MM.1S (cell line): ENCODE results near the gene MRPL23.

Experiments used
- DNase-seq: peaks from one replicate; pipeline ENCODE4 v3.0.0-alpha.2; 2015
- H2AFZ ChIP-seq: fragments of 300-600 bp; sonication (generic); 2 replicates; pipeline ENCODE4 v1.6.0; 2016; ENCODE audit warnings: antibody characterized with exemption, low read length
- H3F3A ChIP-seq: fragments of 300-600 bp; sonication (generic); 2 replicates; pipeline ENCODE4 v1.6.1; 2016; ENCODE audit warnings: mild to moderate bottlenecking, antibody characterized with exemption, low read length, moderate library complexity, mixed read lengths; ENCODE audit not compliant: insufficient read depth
- H3K27ac ChIP-seq: fragments of 300-600 bp; sonication (generic); 2 replicates; pipeline ENCODE4 v1.5.1; 2016; ENCODE audit warnings: mild to moderate bottlenecking, low read length
- H3K27me3 ChIP-seq: fragments of 300-600 bp; sonication (generic); replicated peaks from 2 replicates; pipeline ENCODE4 v1.6.0; 2016; ENCODE audit warnings: low read length; ENCODE audit not compliant: insufficient read depth
- H3K36me3 ChIP-seq: fragments of 300-600 bp; sonication (generic); replicated peaks from 2 replicates; pipeline ENCODE4 v1.6.1; 2016; ENCODE audit warnings: mild to moderate bottlenecking, low read length, mixed read lengths; ENCODE audit not compliant: insufficient read depth
- H3K4me1 ChIP-seq: fragments of 300-600 bp; sonication (generic); 2 replicates; pipeline ENCODE4 v1.6.1; 2016; ENCODE audit warnings: low read length, mixed read lengths
- H3K4me2 ChIP-seq: fragments of 300-600 bp; sonication (generic); 2 replicates; pipeline ENCODE4 v1.6.0; 2016; ENCODE audit warnings: low read depth, low read length
- H3K4me3 ChIP-seq: fragments of 300-600 bp; sonication (generic); 2 replicates; pipeline ENCODE4 v1.5.1; 2016; ENCODE audit warnings: low read length, mixed read lengths
- H3K79me2 ChIP-seq: fragments of 300-600 bp; sonication (generic); 2 replicates; pipeline ENCODE4 v1.6.1; 2016; ENCODE audit warnings: mixed run types, low read length, mixed read lengths
- H3K9ac ChIP-seq: fragments of 300-600 bp; sonication (generic); 2 replicates; pipeline ENCODE4 v1.6.1; 2016; ENCODE audit warnings: low read length, mixed read lengths
- H3K9me2 ChIP-seq: fragments of 300-600 bp; sonication (generic); replicated peaks from 2 replicates; pipeline ENCODE4 v1.6.1; 2016; ENCODE audit warnings: mild to moderate bottlenecking, low read length, mixed read lengths; ENCODE audit not compliant: insufficient read depth
- H3K9me3 ChIP-seq: fragments of 300-600 bp; sonication (generic); replicated peaks from 2 replicates; pipeline ENCODE4 v1.6.1; 2016; ENCODE audit warnings: mild to moderate bottlenecking, low read length, mixed read lengths; ENCODE audit not compliant: insufficient read depth
- H4K20me1 ChIP-seq: fragments of 300-600 bp; sonication (generic); 2 replicates; pipeline ENCODE4 v1.6.1; 2016; ENCODE audit warnings: mild to moderate bottlenecking, low read length, moderate library complexity, mixed read lengths; ENCODE audit not compliant: insufficient read depth
- CTCF ChIP-seq: fragments of 300-600 bp; sonication (generic); IDR thresholded peaks from 2 replicates; pipeline ENCODE4 v1.5.1; 2016; ENCODE audit warnings: antibody characterized with exemption, low read length, mixed read lengths
- EZH2 ChIP-seq: fragments of 300-600 bp; sonication (generic); optimal IDR thresholded peaks from 2 replicates; pipeline ENCODE3; 2017; ENCODE audit warnings: low read depth, mild to moderate bottlenecking, antibody characterized with exemption, low read length, mixed read lengths
- EZH2phosphoT487 ChIP-seq: fragments of 300-600 bp; sonication (generic); IDR thresholded peaks from 2 replicates; pipeline ENCODE4 v1.6.1; 2018; ENCODE audit warnings: antibody characterized with exemption, low read length

MRPL23 gene

GRCh38 chr11:1997755-1998154 is 50.6 kb downstream of the MRPL23 start, which contains the start of gene H19:
H19 (minus strand) TSS chr11:1997842.
- Histone ChIP-seq H3K4me3 (no peak within 1 kb of the TSS), H3K9me3 (no peaks in the 10 kb centered on the region), H3K4me1 (no peaks in the 10 kb centered on the region), H3K9me2 (no peaks in the 10 kb centered on the region), H3K4me2 (no peak within 1 kb of the TSS), H3F3A (no peaks in the 10 kb centered on the region), H3K27me3 (no peaks in the 10 kb centered on the region), H3K79me2 (no peaks in the 10 kb centered on the region), H2AFZ (no peak within 1 kb of the TSS), H3K36me3 (no peaks in the 10 kb centered on the region), H3K27ac (no peak within 1 kb of the TSS), H4K20me1 (no peaks in the 10 kb centered on the region), H3K9ac (no peak within 1 kb of the TSS)
- DNase-seq: no peak
- no peak for TF ChIP-seq CTCF
- TF ChIP-seq EZH2: no peak
- no peak for TF ChIP-seq EZH2phosphoT487

GRCh38 chr11:1998290-1998689 is 51.2 kb downstream of the MRPL23 start:
- no peak overlapping the region for H3K9ac ChIP-seq
- no peaks in the 10 kb centered on the region for H3K9me3 ChIP-seq
- DNase-seq: no peak
- H3K36me3 ChIP-seq: no peaks in the 10 kb centered on the region
- no peaks in the 10 kb centered on the region for H3F3A ChIP-seq
- no peak overlapping the region for H3K4me3 ChIP-seq
- no peaks in the 10 kb centered on the region for H3K4me1 ChIP-seq
- no peak for TF ChIP-seq EZH2
- TF ChIP-seq EZH2phosphoT487: no peak
- no peak for TF ChIP-seq CTCF
- no peaks in the 10 kb centered on the region for H3K79me2 ChIP-seq
- H3K27me3 ChIP-seq: no peaks in the 10 kb centered on the region
- no peak overlapping the region for H3K27ac ChIP-seq
- no peaks in the 10 kb centered on the region for H3K9me2 ChIP-seq
- H4K20me1 ChIP-seq: no peaks in the 10 kb centered on the region
- no peak overlapping the region for H2AFZ ChIP-seq
- no peak overlapping the region for H3K4me2 ChIP-seq

- Histone ChIP-seq H3K79me2 (no peaks in the 10 kb centered on the region), H3K9me3 (no peaks in the 10 kb centered on the region), H4K20me1 (no peaks in the 10 kb centered on the region), H3K27me3 (no peaks in the 10 kb centered on the region), H3K9ac (no peak overlapping the region), H2AFZ (no peak overlapping the region), H3K4me3 (no peak overlapping the region), H3K4me1 (no peaks in the 10 kb centered on the region), H3K27ac (no peak overlapping the region), H3K4me2 (no peak overlapping the region), H3K9me2 (no peaks in the 10 kb centered on the region), H3K36me3 (no peaks in the 10 kb centered on the region), H3F3A (no peaks in the 10 kb centered on the region)
- TF ChIP-seq CTCF (no peak), EZH2phosphoT487 (no peak), EZH2 (no peak)
- no peak for DNase-seq
Measured at GRCh38 chr11:1998861-1999260, 51.7 kb downstream of the MRPL23 start.
